NCI-H526 treated with DMSO at 0.1 percent for 48 hours (cell line): ENCODE data around the gene ACOT7.
"Not testable (repeated sequence)": the region's sequence is repeated elsewhere in the genome, so short reads cannot be mapped to it uniquely, and the experiment has no call there.

ENCODE experiments used
- DNase-seq: peaks from one replicate; lab custom pipeline; 2025; lab: John Stamatoyannopoulos, UW

Gene ACOT7

DNA sequence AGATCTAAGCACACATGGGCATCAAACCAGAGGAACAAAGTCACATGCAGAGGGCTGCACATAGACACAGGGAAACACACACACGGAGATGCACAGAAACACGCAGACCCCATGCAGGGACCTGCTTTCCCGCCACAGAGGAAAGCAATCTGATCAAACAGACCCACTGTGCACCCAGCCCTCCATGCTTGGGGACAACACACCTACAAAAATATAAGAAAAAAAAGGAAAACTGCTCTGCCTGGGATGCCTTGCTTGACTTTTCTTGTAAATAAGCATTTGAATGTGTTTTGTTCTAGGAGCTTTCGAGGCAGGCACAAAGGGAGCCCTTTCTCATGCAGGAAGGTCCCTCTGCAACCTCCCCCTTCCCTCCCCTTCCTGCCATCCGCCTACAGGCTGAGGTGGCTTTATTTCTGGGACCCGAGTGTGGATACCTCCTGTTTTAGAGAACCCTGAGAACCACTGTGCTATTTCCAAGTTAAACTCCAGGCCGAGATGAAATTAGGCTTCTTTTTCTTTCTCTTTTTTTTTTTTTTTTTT, 154.3 kb downstream of the ACOT7 start:
- no peak for DNase-seq

DNA sequence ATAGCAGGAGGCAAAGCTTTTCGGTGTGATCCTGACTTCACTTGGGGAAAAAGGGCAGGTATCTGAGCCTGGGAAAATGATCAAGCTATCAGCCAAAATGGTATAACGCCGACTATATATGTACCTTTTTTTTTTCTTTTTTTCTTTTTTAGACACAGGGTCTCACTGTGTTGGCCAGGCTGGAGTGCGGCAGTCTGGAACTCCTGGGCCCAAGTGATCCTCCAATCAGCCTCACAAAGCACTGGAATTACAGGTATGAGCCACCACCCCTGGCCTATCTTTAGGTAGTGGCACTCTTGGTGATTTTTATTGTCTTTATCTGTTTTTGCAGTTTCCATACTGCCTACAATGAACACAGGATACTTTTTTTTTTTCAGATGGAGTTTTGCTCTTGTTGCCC, 156.5 kb downstream of the ACOT7 start:
- no peak for DNase-seq

DNA sequence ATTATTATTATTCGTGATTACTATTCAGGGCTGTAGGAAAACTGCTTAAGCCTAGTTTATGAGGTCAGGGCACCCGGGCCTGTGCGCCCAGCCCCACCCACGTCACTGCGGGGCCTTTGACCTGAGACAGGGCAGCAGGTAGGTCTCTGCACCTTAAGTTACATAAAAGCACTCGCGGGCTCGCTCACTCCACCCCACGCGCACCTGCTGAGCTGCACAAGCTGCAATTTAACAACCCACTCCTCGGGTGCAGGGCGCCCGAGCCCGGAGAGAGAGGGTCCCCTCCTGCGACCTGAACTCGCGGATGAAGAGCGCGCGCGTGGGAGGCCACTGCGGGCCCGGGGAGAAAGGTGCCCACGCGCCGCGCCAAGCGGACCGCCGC, 158.3 kb downstream of the ACOT7 start:
- no peak for DNase-seq

DNA sequence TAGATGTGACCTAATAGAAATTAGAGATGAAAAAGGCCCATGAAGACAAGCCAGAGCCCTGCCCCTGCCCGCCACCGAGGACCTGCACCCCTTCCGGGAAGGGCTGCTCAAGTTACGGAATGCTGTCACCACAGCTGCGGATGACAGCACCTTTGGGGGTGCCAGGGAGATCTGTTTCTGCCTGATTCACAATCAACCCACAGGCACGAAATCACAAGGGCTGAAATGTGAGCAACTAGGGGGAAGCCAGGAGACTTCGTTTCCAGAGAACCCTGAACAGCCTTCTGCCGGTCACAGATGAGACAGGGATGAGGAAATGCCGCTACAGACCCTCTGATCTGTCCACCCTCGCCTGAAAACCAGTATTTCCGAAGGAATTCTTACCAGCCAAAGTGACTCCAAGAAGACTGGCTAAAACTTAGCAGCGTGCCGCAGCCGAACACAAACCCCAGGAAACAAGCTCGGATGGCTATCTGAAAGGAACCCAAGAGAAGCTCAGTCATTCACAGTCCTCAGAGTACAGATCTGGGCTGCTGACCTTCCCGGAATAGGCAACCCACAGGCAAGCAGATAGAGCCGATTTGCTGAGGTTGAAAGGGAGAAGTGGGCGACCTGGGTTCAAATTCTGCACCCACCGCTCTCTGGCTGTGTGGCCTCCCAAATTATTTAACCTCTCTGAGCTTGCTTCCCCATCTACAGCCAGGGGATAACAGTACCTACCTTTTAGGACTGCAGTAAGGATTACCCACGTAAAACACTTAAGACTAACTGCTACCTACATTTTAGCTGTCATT, 158.9 kb downstream of the ACOT7 start:
- no peak for DNase-seq

DNA sequence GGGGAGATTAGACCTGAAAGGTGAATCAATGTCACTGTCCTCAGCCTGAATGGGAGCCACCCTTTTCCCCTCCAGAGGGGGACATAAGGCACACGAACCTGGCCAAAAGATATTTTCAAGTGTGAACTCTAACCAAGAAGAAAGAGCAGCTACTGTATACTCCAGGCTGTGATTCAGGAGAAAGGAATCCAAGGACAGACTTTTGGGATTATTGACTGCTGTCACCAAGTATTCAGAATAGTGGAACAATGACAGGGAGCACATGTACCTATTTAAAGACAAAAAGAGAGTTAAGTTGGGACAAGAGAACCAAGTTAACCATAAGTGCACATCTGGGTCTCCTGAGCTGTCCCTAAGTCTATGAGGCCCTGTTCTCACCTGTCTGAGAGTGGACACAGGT, 160.2 kb downstream of the ACOT7 start:
- no peak for DNase-seq

DNA sequence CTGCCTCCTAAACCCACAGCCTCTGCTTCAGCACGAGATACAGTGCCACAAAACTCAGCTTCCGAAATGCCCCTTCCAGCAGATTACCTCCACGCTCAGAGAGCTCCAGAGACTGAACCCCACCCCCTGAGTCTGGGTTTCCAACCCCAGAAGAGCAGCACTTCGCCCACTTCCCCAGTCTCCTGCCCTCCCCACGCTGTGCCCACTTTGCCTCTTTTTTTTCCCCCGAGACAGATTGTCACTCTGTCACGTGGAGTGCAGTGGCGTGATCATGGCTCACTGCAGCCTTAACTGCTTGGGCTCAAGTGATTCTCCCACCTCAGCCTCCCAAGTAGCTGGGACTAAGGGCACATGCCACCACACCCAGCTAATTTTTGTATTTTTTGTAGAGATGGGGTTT, 167.9 kb downstream of the ACOT7 start:
- DNase-seq = no peak

DNA sequence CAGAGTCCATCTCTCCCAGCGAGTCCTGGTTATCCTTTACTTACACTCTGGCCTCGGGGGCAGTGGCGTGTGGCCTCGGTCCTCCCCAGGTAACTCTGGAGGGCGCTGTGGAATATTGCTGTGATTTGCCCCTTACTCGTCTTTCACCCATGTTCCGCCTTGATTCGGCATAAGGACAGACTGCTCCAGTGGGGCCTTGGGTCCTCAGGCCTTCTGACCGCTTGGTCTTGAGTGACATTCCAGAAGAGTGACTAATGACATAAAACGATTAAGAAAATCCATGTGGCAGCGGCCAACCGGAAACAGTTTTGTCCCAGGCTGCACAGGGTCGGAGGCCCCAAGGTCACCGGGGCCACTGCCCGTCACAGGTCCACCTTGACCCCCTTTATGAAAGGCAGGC, 168.8 kb downstream of the ACOT7 start:
- no peak for DNase-seq

DNA sequence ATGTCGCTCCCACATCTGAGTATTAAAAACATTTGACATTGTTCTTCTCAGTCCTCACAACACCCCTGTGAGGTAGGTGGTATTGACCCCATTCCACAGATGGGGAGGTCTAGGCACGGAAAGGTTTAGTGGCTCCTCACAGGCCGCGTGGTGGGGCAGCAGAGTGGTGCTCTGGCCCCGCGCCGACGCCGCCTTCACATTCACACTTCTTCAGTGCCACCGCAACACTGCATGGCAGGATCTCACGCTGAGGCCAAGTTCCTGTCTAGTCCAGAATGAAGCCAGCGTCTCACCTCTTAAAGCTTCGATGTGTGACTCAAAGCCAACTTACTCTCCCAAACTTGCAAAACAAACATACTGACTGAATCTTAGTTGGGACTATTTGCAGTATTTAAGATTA, 169.9 kb downstream of the ACOT7 start:
- DNase-seq = no peak

DNA sequence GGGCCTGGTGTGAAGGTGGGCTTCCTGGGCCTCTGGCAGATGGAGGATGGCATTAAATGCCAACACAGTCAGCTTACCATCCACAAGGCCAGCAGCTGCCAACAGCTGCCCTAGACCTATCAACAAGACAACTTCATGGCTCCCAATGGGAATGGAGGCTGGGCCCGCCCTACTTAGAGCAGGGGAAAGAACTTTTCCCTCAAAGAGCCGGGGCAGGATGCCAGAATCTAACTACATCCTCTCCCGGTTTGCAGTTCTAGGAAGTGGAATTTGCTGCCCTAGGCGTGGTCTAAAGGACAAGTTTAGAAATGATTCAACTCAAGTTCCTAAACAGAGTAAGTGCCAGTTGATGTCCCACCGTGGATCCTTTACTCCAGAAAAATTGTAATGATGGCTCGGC, 170.9 kb downstream of the ACOT7 start:
- no peak for DNase-seq

DNA sequence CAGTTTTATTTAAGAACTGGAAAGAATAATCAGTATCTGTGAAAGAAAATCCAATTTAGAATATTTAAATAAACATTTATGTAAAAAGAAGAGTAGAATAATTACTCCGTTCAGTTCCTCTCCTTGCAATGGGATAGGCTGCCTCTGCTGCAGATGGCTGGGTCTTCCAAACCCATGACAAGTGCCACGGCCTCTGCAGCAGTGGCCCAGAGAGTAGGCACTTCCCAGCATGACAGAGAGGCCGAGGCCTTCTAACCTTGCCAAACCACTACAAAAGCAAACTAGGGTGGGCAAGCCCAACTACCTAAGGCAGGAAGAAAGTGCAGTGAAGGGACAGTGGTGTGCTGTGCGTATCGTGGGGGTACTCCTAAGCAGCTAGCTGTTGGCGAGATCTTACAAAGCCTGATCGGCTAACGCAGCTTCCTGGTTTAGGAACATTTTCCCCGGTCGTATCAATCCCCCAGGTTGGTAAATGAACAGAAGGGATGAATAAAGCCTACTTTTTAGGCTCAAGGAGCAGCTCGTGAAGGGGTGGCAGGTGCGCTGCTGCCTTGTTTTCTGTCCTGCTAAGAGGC, 172.3 kb downstream of the ACOT7 start:
- DNase-seq = no peak

DNA sequence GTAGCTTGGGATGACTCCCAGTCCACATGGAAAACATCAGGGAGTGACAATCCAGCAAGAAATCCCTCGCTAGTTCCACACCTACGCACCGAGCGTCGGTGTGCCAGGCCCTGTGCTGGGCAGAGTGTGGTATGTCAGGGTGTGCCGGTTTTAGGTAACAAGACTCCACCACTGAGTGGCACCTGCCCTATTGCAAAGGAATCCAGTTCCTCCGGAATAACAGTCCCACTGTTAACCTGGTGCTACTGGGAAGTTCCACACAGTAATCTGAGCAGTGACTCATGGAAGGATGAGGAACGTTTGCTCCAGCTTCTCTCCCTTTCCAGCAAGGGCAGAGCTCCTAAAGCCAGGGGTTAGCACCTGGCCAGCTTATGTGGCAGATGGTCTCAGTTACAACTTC, 173.3 kb downstream of the ACOT7 start:
- DNase-seq = no peak

DNA sequence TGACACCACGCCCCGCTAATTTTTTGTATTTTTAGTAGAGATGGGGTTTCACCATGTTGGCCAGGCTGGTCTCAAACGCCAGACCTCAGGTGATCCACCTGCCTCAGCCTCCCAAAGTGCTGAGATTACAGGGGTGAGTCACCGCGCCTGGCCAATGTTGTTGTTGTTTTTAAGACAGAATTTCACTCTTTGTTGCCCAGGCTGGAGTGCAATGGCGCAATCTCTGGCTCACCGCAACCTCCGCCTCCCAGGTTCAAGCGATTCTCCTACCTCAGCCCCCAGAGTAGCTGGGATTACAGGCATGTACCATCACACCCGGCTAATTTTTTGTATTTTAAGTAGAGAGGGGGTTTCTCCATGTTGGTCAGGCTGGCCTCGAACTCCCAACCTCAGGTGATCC, 173.9 kb downstream of the ACOT7 start:
- not testable (repeated sequence) for DNase-seq

DNA sequence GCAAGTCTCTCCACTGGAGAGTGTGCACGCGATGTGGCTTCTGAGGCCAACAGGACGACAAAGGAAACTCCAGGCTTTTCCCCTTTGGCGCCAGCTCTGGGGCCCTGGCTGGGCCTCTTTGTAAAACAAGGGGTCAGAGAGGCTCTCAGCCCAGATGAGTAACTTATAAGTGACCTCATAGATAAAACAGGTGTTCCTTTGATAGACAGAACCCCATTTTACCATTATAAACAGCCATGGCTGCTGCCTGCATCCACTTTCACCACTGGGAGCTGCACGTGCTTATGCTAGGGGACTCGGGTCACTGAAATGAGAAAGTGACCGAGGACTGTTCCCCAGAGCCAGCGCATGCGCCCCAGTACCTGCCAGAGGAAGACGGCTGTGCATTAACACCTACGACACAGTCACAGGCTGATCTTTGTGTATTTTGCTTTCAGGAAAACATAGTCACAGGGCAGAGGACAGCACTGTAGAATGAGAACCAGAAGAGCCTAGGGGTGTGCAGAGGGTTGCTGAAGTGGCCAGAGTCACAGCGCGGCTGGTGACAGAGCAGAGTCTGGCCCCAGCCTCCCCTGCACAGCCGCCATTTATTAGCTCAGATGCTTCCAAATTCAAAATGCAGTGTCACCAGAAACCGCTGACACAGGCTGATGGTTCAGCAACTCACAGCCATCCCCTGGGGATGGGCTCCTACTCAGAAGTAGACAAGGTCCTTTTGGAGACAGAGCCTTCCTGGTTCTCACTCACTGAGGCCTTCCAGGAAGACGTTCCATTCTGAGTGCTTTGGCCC, 175.0 kb downstream of the ACOT7 start:
- no peak for DNase-seq
